GM18909 (cell line): Measurements from ENCODE around the gene SLITRK2.

Experiments
- ATAC-seq: cut with Tn5 transposase; IDR thresholded peaks from one replicate; pipeline ENCODE4 v1.9.1; 2021; ENCODE audit warnings: mild to moderate bottlenecking; ENCODE audit not compliant: unreplicated experiment, poor library complexity

Gene SLITRK2

DNA sequence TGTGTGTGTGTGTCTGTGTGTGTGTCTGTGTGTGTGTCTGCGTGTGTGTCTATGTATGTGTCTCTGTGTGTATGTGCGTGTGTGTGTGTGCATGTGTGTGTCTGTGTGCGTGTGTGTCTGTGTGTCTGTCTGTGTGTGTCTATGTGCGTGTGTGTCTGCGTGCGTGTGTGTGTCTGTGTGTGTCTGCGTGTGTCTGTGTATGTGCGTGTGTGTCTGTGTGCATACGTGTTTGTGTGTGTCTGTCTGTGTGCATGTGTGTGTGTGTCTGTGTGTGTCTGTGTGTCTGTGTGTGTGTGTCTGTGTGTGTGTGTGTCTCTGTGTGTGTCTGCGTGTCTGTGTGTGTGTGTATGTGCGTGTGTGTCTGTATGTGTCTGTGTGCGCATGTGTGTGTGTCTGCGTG is 35.6 kb downstream of the SLITRK2 start:
- ATAC-seq = no peak

DNA sequence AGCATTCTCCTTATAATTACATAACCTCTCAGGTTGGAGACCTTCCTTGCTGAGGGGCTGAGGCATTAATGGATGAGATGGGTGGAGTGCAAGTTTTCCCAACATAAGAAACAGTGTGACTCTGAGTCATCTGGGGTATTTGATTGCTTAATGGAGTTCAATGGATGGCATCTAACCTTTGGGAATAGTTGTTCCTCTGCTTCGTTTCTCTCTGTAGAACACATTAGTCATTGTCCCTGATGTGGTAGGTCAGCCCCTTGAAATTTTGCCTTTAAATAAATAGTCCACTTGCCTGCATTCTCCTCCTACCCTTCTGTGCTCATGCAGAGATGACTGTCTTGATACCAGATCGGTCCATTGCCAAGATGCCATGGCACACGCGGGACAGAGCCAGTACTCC is 38.6 kb downstream of the SLITRK2 start:
- ATAC-seq = no peak

DNA sequence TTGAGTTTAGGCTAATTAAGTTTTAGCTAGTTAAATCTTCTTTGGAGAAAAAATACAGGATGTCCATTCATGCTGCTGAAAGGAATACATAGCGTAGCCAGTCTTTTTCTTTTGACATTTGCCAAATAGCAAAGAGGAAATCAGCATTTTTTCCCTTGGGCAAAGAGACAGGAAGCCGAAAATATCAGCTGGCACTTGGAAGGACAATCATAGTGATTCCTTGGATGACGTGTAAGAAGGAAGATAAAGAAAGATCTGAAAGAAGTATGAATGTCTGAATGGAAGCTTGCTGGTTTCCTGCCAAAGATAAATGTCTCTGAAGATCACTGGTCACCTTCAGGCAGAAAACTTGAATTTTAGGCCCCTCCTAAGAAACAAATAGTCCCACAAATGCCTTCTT is 44.2 kb downstream of the SLITRK2 start:
- no peak for ATAC-seq

DNA sequence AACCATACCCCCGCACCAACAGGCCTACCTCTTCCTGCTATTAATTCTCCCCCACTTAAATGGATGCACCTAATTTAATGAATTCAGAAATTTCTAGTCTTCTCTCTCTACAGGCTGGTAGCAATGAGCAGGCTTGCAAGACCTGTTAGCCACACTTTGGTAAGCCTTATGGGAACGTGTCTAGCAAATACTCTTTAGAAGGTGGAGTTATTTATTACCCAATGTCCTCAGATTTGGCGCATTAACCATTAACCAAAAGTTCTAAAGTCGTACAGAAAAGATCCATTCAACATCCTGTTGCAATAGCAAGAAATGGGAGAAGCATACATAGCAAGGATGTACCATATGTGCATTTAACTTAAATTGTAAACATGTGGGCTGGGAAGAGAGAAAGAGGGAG is 47.5 kb downstream of the SLITRK2 start:
- no peak for ATAC-seq
